Measurements from ENCODE around the gene PBX1.

PBX1 gene

GRCh38 chr1:164564378-164564777 is 5.4 kb downstream of the PBX1 start:
- Histone ChIP-seq H3K36me3 (ENCODE audit: control insufficient read depth in 1 of 2, insufficient read depth in 2 of 2, low read length in 2 of 2) (no peaks in the 10 kb centered on the region), H3K4me3 (ENCODE audit: low read depth in 1 of 2, low read length in 2 of 2) (peak overlapping the region; percentile 71 to 93), H3K4me1 (ENCODE audit: control insufficient read depth in 1 of 2, insufficient read depth in 2 of 2, low read length in 2 of 2) (peaks cover 0 to 4% of the 10 kb centered on the region in 2 donors), H3K27ac (ENCODE audit: low read length) (peak overlapping the region; percentile 71), H3K27me3 (ENCODE audit: low read depth, low read length) (no peaks in the 10 kb centered on the region), H3K9me3 (ENCODE audit: control insufficient read depth in 1 of 2, low read length in 2 of 2) (no peaks in the 10 kb centered on the region)

- H3K4me1 ChIP-seq (ENCODE audit: control insufficient read depth in 1 of 2, insufficient read depth in 2 of 2, low read length in 2 of 2): peaks cover 0 to 8% of the 10 kb centered on the region in 2 donors
- peak overlapping the region; percentile 83 for H3K27ac ChIP-seq (ENCODE audit: low read length)
- H3K9me3 ChIP-seq (ENCODE audit: control insufficient read depth in 1 of 2, low read length in 2 of 2): no peaks in the 10 kb centered on the region
- H3K27me3 ChIP-seq (ENCODE audit: low read depth, low read length): no peaks in the 10 kb centered on the region
- H3K36me3 ChIP-seq (ENCODE audit: control insufficient read depth in 1 of 2, insufficient read depth in 2 of 2, low read length in 2 of 2): peaks cover 0 to 3% of the 10 kb centered on the region in 2 donors
- peak overlapping the region; percentile 35 to 46 for H3K4me3 ChIP-seq (ENCODE audit: low read depth in 1 of 2, low read length in 2 of 2)
Measured at GRCh38 chr1:164565357-164565756, 6.4 kb downstream of the PBX1 start.

- Histone ChIP-seq H3K27me3 (ENCODE audit: low read depth, low read length) (no peaks in the 10 kb centered on the region), H3K27ac (ENCODE audit: low read length) (no peak overlapping the region), H3K9me3 (ENCODE audit: control insufficient read depth in 1 of 2, low read length in 2 of 2) (no peaks in the 10 kb centered on the region), H3K36me3 (ENCODE audit: control insufficient read depth in 1 of 2, insufficient read depth in 2 of 2, low read length in 2 of 2) (peaks cover 0 to 3% of the 10 kb centered on the region in 2 donors), H3K4me3 (ENCODE audit: low read depth in 1 of 2, low read length in 2 of 2) (no peak overlapping the region), H3K4me1 (ENCODE audit: control insufficient read depth in 1 of 2, insufficient read depth in 2 of 2, low read length in 2 of 2) (peaks cover 0 to 8% of the 10 kb centered on the region in 2 donors)
Measured at GRCh38 chr1:164567774-164568173, 8.8 kb downstream of the PBX1 start.

GRCh38 chr1:164569241-164569640 is 10.3 kb downstream of the PBX1 start:
- H3K27me3 ChIP-seq (ENCODE audit: low read depth, low read length): no peaks in the 10 kb centered on the region
- no peak overlapping the region for H3K27ac ChIP-seq (ENCODE audit: low read length)
- peaks cover 0 to 3% of the 10 kb centered on the region in 2 donors for H3K36me3 ChIP-seq (ENCODE audit: control insufficient read depth in 1 of 2, insufficient read depth in 2 of 2, low read length in 2 of 2)
- H3K9me3 ChIP-seq (ENCODE audit: control insufficient read depth in 1 of 2, low read length in 2 of 2): no peaks in the 10 kb centered on the region
- H3K4me1 ChIP-seq (ENCODE audit: control insufficient read depth in 1 of 2, insufficient read depth in 2 of 2, low read length in 2 of 2): peaks cover 0 to 15% of the 10 kb centered on the region in 2 donors
- H3K4me3 ChIP-seq (ENCODE audit: low read depth in 1 of 2, low read length in 2 of 2): no peak overlapping the region

GRCh38 chr1:164569866-164570265 is 10.9 kb downstream of the PBX1 start:
- Histone ChIP-seq H3K36me3 (ENCODE audit: control insufficient read depth in 1 of 2, insufficient read depth in 2 of 2, low read length in 2 of 2) (peaks cover 0 to 3% of the 10 kb centered on the region in 2 donors), H3K4me3 (ENCODE audit: low read depth in 1 of 2, low read length in 2 of 2) (no peak overlapping the region), H3K9me3 (ENCODE audit: control insufficient read depth in 1 of 2, low read length in 2 of 2) (no peaks in the 10 kb centered on the region), H3K27me3 (ENCODE audit: low read depth, low read length) (no peaks in the 10 kb centered on the region), H3K4me1 (ENCODE audit: control insufficient read depth in 1 of 2, insufficient read depth in 2 of 2, low read length in 2 of 2) (peaks cover 0 to 20% of the 10 kb centered on the region in 2 donors), H3K27ac (ENCODE audit: low read length) (no peak overlapping the region)

GRCh38 chr1:164571333-164571732 is 12.3 kb downstream of the PBX1 start:
- Histone ChIP-seq H3K4me3 (ENCODE audit: low read depth in 1 of 2, low read length in 2 of 2) (no peak overlapping the region), H3K4me1 (ENCODE audit: control insufficient read depth in 1 of 2, insufficient read depth in 2 of 2, low read length in 2 of 2) (peaks cover 0 to 30% of the 10 kb centered on the region in 2 donors)

GRCh38 chr1:164575356-164575886 is 16.4 kb downstream of the PBX1 start:
- H3K4me1 ChIP-seq (ENCODE audit: control insufficient read depth in 1 of 2, insufficient read depth in 2 of 2, low read length in 2 of 2): peaks cover 12 to 53% of the 10 kb centered on the region in 2 donors
- no peaks in the 10 kb centered on the region for H3K36me3 ChIP-seq (ENCODE audit: control insufficient read depth in 1 of 2, insufficient read depth in 2 of 2, low read length in 2 of 2)
- H3K4me3 ChIP-seq (ENCODE audit: low read depth in 1 of 2, low read length in 2 of 2): no peak overlapping the region
- no peaks in the 10 kb centered on the region for H3K27me3 ChIP-seq (ENCODE audit: low read depth, low read length)
- no peaks in the 10 kb centered on the region for H3K9me3 ChIP-seq (ENCODE audit: control insufficient read depth in 1 of 2, low read length in 2 of 2)
- peak overlapping the region; percentile 35 for H3K27ac ChIP-seq (ENCODE audit: low read length)

More at GRCh38 chr1:164571333-164571732, 12.3 kb downstream of the PBX1 start:
- peaks cover 0 to 3% of the 10 kb centered on the region in 2 donors for H3K36me3 ChIP-seq (ENCODE audit: control insufficient read depth in 1 of 2, insufficient read depth in 2 of 2, low read length in 2 of 2)
- no peak overlapping the region for H3K27ac ChIP-seq (ENCODE audit: low read length)
- no peaks in the 10 kb centered on the region for H3K27me3 ChIP-seq (ENCODE audit: low read depth, low read length)
- no peaks in the 10 kb centered on the region for H3K9me3 ChIP-seq (ENCODE audit: control insufficient read depth in 1 of 2, low read length in 2 of 2)

- no peaks in the 10 kb centered on the region for H3K36me3 ChIP-seq (ENCODE audit: control insufficient read depth in 1 of 2, insufficient read depth in 2 of 2, low read length in 2 of 2)
- no peaks in the 10 kb centered on the region for H3K27me3 ChIP-seq (ENCODE audit: low read depth, low read length)
- no peaks in the 10 kb centered on the region for H3K9me3 ChIP-seq (ENCODE audit: control insufficient read depth in 1 of 2, low read length in 2 of 2)
- H3K4me1 ChIP-seq (ENCODE audit: control insufficient read depth in 1 of 2, insufficient read depth in 2 of 2, low read length in 2 of 2): peaks cover 12 to 53% of the 10 kb centered on the region in 2 donors
- H3K4me3 ChIP-seq (ENCODE audit: low read depth in 1 of 2, low read length in 2 of 2): peak overlapping the region; percentile 45 to 57
- H3K27ac ChIP-seq (ENCODE audit: low read length): peak overlapping the region; percentile 65
Measured at GRCh38 chr1:164576291-164577271, 17.6 kb downstream of the PBX1 start.

- Histone ChIP-seq H3K27ac (ENCODE audit: low read length) (peak overlapping the region; percentile 65), H3K36me3 (ENCODE audit: control insufficient read depth in 1 of 2, insufficient read depth in 2 of 2, low read length in 2 of 2) (no peaks in the 10 kb centered on the region), H3K4me1 (ENCODE audit: control insufficient read depth in 1 of 2, insufficient read depth in 2 of 2, low read length in 2 of 2) (peaks cover 12 to 53% of the 10 kb centered on the region in 2 donors), H3K4me3 (ENCODE audit: low read depth in 1 of 2, low read length in 2 of 2) (peak overlapping the region; percentile 24 to 57), H3K9me3 (ENCODE audit: control insufficient read depth in 1 of 2, low read length in 2 of 2) (no peaks in the 10 kb centered on the region), H3K27me3 (ENCODE audit: low read depth, low read length) (no peaks in the 10 kb centered on the region)
Measured at GRCh38 chr1:164577291-164577690, 18.3 kb downstream of the PBX1 start.

- H3K4me1 ChIP-seq (ENCODE audit: control insufficient read depth in 1 of 2, insufficient read depth in 2 of 2, low read length in 2 of 2): peaks cover 12 to 61% of the 10 kb centered on the region in 2 donors
- no peaks in the 10 kb centered on the region for H3K36me3 ChIP-seq (ENCODE audit: control insufficient read depth in 1 of 2, insufficient read depth in 2 of 2, low read length in 2 of 2)
- H3K27me3 ChIP-seq (ENCODE audit: low read depth, low read length): no peaks in the 10 kb centered on the region
- H3K27ac ChIP-seq (ENCODE audit: low read length): peak overlapping the region; percentile 62
- H3K4me3 ChIP-seq (ENCODE audit: low read depth in 1 of 2, low read length in 2 of 2): no peak overlapping the region
- no peaks in the 10 kb centered on the region for H3K9me3 ChIP-seq (ENCODE audit: control insufficient read depth in 1 of 2, low read length in 2 of 2)
Measured at GRCh38 chr1:164578479-164579200, 19.7 kb downstream of the PBX1 start.

DNA sequence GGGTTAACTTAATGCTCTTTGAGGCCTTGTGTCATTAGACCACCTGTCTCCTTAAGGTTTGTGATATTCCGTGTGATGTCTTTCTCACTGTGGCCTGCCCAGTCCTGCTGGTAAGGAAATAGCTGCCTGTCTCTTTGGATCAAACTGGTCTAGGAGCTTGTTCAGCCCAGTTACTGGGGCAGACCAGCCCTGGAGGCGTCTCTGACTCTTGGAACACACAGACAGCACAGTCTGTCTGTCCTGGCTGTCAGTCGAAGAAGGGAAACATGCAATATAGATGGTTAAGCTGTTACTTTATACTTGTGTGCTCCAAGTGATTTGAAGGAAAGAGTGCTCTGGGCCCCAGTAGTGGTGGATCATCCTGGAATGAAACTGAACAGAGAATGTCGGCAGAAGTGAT is 20.4 kb downstream of the PBX1 start:
- no peaks in the 10 kb centered on the region for H3K9me3 ChIP-seq (ENCODE audit: control insufficient read depth in 1 of 2, low read length in 2 of 2)
- no peak overlapping the region for H3K4me3 ChIP-seq (ENCODE audit: low read depth in 1 of 2, low read length in 2 of 2)
- H3K36me3 ChIP-seq (ENCODE audit: control insufficient read depth in 1 of 2, insufficient read depth in 2 of 2, low read length in 2 of 2): no peaks in the 10 kb centered on the region
- peaks cover 12 to 61% of the 10 kb centered on the region in 2 donors for H3K4me1 ChIP-seq (ENCODE audit: control insufficient read depth in 1 of 2, insufficient read depth in 2 of 2, low read length in 2 of 2)
- H3K27ac ChIP-seq (ENCODE audit: low read length): peak overlapping the region; percentile 62
- H3K27me3 ChIP-seq (ENCODE audit: low read depth, low read length): no peaks in the 10 kb centered on the region
